Fibroblast of lung (primary cell): ENCODE results near the gene RHOT1.

Source experiments
- CTCF ChIP-seq, 2 donors: IDR thresholded peaks in 1 of 2; conservative IDR thresholded peaks in 1 of 2; 1 replicate in 1 of 2; 2 replicates in 1 of 2; pipeline ENCODE4 v1.5.1; 2011 to 2012; ENCODE audit warnings: low read length in 2 of 2, control low read depth in 1 of 2, inconsistent platforms in 1 of 2, low read depth in 1 of 2, mild to moderate bottlenecking in 1 of 2
- EZH2 ChIP-seq: IDR thresholded peaks from 2 replicates; pipeline ENCODE4 v1.5.1; 2012; ENCODE audit warnings: low read length, control low read depth, mild to moderate bottlenecking; ENCODE audit errors: missing control alignments

GRCh38 chr17:32117399-32117798 is 24.9 kb upstream of the RHOT1 start:
- TF ChIP-seq CTCF (conservative IDR thresholded peaks at IDR 0.05 in 1 of 2, IDR thresholded peaks at IDR 0.05 in 1 of 2; ENCODE audit: low read depth in 1 of 2, low read length in 2 of 2), result no peak
- no peak for TF ChIP-seq EZH2
